ENCODE measurements around the gene ATP9B.

GRCh38 chr18:79077181-79077580 lies 8.0 kb downstream of the ATP9B start:
- TF ChIP-seq ZNF384 (IDR thresholded peaks at IDR 0.05; ENCODE audit: borderline replicate concordance, low read depth, low read length) (no peak), RCOR1 (conservative IDR thresholded peaks at IDR 0.05; ENCODE audit: low read depth, low read length) (no peak), TAF1 (IDR thresholded peaks at IDR 0.05; ENCODE audit: borderline replicate concordance, low read depth, low read length) (no peak), JUND (IDR thresholded peaks at IDR 0.05; ENCODE audit: low read depth, low read length) (no peak), BHLHE40 (IDR thresholded peaks at IDR 0.05; ENCODE audit: borderline replicate concordance in 1 of 2, low read depth in 2 of 2, low read length in 1 of 2) (no peak)
- TF ChIP-seq, protein P1, sequence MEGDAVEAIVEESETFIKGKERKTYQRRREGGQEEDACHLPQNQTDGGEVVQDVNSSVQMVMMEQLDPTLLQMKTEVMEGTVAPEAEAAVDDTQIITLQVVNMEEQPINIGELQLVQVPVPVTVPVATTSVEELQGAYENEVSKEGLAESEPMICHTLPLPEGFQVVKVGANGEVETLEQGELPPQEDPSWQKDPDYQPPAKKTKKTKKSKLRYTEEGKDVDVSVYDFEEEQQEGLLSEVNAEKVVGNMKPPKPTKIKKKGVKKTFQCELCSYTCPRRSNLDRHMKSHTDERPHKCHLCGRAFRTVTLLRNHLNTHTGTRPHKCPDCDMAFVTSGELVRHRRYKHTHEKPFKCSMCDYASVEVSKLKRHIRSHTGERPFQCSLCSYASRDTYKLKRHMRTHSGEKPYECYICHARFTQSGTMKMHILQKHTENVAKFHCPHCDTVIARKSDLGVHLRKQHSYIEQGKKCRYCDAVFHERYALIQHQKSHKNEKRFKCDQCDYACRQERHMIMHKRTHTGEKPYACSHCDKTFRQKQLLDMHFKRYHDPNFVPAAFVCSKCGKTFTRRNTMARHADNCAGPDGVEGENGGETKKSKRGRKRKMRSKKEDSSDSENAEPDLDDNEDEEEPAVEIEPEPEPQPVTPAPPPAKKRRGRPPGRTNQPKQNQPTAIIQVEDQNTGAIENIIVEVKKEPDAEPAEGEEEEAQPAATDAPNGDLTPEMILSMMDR (IDR thresholded peaks at IDR 0.05 in 2 of 3, conservative IDR thresholded peaks at IDR 0.05 in 1 of 3; ENCODE audit: control insufficient read depth in 2 of 3, extremely low read depth in 1 of 3, insufficient read depth in 1 of 3, low read depth in 3 of 3, low read length in 3 of 3) = no peak
- TF ChIP-seq, protein P2, sequence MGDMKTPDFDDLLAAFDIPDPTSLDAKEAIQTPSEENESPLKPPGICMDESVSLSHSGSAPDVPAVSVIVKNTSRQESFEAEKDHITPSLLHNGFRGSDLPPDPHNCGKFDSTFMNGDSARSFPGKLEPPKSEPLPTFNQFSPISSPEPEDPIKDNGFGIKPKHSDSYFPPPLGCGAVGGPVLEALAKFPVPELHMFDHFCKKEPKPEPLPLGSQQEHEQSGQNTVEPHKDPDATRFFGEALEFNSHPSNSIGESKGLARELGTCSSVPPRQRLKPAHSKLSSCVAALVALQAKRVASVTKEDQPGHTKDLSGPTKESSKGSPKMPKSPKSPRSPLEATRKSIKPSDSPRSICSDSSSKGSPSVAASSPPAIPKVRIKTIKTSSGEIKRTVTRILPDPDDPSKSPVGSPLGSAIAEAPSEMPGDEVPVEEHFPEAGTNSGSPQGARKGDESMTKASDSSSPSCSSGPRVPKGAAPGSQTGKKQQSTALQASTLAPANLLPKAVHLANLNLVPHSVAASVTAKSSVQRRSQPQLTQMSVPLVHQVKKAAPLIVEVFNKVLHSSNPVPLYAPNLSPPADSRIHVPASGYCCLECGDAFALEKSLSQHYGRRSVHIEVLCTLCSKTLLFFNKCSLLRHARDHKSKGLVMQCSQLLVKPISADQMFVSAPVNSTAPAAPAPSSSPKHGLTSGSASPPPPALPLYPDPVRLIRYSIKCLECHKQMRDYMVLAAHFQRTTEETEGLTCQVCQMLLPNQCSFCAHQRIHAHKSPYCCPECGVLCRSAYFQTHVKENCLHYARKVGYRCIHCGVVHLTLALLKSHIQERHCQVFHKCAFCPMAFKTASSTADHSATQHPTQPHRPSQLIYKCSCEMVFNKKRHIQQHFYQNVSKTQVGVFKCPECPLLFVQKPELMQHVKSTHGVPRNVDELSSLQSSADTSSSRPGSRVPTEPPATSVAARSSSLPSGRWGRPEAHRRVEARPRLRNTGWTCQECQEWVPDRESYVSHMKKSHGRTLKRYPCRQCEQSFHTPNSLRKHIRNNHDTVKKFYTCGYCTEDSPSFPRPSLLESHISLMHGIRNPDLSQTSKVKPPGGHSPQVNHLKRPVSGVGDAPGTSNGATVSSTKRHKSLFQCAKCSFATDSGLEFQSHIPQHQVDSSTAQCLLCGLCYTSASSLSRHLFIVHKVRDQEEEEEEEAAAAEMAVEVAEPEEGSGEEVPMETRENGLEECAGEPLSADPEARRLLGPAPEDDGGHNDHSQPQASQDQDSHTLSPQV (IDR thresholded peaks at IDR 0.05) = no peak
